H4 (cell line): ENCODE results near the gene TES. TPM values are rescaled to one million over a fixed set of nuclear protein-coding genes. Genes with fewer than 3 reads are reported as not detected.
"Not testable (repeated sequence)": the region's sequence is repeated elsewhere in the genome, so short reads cannot be mapped to it uniquely, and the experiment has no call there.

ENCODE experiments used
- DNase-seq: peaks from one replicate; pipeline ENCODE4 v3.0.0-alpha.2; 2015; ENCODE audit warnings: low spot score
- total RNA-seq: library from RNA; depleted of rRNA; stranded (reverse); fragments of >200 nt; shearing (Covaris generic); gene quantifications from 2 replicates; pipeline ENCODE4 v1.2.3, GENCODE V29; 2014; rRNA removed

TES gene
- total RNA-seq, 1 experiment from 2014 or later: 59.0 TPM

DNA sequence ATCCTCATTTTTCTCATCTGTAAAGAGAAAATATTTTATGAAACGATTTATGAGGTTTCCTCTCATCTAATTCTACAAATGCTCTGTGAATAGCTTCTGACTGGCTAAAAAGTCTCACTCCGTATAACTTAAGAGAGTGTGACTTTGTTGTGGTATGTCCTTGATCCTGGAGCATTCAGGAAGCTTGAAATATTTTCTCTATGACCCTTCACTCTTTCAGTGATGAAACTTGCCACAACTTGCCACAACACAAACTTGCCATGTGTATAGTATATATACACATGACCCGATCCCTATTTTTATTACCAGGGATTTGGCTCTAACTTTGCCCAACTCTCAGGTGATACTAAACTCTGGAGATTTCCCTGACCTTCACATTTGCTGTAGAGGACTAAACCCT, 74.1 kb downstream of the TES start:
- no peak for DNase-seq

- no peak for DNase-seq
Measured at GRCh38 chr7:116285252-116285651, 74.9 kb downstream of the TES start.

- DNase-seq: no peak
Measured at GRCh38 chr7:116290740-116291139, 80.4 kb downstream of the TES start.

DNA sequence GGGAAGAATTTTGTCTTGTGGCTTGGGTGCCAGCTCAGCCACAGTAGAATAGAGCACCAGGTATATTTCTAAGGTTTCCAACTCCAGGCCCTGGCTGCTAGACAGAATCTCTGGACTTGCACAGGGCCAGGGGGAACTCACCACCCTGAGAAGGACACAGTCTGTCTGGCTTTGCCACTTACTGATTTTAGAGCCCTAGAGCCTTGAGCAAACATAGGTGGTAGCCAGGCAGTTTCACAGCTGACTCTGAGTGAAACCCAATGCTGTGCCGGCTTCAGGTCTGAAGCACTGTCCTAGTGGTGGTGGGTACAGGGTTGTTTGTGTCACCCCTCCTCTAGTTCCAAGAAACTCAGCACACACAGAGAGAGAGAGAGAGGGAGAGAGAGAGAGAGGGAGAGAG, 81.6 kb downstream of the TES start:
- no peak for DNase-seq

DNA sequence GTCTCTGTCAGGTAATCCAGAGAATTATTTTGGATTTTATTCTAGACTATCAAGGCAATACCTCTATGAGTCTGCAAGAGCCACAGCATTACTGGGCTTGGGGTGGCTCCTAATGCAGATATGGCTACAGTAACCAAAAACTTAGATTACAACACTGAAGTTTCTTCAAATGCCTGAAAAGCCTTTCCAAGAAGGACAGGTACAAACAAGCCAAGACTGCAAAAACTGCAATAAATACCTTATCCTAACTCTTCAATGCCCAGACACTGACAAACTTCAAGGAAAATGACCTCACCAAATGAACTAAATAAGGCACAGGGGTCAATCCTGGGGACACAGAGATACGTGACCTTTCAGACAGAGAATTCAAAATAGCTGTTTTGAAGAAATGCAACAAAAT, 82.0 kb downstream of the TES start:
- no peak for DNase-seq

DNA sequence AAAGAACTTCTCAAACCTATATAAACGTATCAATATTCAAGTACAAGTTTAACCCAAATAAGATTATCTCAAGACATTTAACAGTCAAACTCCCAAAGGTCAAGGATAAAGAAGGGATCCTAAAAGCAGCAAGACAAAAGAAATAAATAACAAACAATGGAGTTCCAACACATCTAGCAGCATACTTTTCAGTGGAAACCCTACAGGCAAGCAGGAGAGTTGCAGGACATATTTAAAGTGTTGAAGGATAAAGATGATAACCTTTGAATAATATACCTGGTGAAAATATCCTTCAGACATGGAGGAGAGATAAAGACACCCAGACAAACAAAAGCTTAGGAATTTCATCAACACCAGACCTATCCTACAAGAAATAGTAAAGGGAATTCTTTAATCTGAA, 82.8 kb downstream of the TES start:
- DNase-seq: no peak

GRCh38 chr7:116293633-116294032, 83.3 kb downstream of the TES start:
- DNase-seq: no peak

DNA sequence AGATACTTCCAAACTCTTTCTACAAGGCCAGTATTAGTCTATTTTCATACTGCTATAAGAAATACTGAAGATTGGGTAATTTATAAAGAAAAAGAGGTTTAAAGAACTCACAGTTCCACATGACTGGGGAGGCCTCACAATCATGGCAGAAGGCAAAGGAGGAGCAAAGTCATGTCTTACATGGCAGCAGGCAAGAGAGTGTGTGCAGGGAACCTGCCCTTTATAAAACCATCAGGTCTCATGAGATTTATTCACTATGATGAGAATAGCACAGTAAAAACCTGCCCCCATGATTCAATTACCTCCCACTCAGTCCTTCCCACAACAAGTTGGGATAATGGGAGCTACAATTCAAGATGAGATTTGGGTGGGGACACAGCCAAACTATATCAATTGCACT, 85.6 kb downstream of the TES start:
- DNase-seq: not testable (repeated sequence)

DNA sequence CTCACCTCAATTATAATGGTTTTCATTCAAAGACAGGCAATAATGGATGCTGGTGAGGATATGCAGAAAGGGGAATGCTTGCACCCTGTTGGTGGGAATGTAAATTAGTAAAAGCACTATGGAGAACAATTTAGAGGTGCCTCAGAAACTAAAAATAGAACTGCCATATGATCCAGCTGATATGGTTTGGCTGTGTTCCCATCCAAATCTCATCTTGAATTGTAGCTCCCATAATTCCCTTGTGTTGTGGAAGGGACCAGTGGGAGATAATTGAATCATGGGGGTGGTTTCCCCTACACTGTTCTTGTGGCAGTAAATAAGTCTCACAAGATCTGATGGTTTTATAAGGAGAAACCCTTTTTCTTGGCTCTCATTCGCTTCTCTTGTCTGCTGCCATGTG, 87.7 kb downstream of the TES start:
- no peak for DNase-seq

DNA sequence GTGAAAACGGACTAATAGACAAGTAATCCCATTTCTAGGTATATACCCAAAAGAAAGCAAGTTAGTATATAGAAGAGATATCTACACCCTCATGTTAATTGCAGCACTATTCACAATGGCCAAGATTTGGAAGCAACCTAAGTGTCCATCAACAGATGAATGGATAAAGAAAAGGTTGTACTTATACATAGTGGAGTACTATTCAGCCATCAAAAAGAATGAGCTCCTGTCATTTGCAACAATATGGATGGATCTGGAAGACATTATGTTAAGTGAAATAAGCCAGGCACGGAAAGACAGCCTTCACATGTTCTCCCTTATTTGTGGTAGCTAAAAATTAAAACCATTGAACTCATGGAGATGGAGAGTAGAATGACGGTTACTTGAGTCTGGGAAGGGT, 88.2 kb downstream of the TES start:
- no peak for DNase-seq

DNA sequence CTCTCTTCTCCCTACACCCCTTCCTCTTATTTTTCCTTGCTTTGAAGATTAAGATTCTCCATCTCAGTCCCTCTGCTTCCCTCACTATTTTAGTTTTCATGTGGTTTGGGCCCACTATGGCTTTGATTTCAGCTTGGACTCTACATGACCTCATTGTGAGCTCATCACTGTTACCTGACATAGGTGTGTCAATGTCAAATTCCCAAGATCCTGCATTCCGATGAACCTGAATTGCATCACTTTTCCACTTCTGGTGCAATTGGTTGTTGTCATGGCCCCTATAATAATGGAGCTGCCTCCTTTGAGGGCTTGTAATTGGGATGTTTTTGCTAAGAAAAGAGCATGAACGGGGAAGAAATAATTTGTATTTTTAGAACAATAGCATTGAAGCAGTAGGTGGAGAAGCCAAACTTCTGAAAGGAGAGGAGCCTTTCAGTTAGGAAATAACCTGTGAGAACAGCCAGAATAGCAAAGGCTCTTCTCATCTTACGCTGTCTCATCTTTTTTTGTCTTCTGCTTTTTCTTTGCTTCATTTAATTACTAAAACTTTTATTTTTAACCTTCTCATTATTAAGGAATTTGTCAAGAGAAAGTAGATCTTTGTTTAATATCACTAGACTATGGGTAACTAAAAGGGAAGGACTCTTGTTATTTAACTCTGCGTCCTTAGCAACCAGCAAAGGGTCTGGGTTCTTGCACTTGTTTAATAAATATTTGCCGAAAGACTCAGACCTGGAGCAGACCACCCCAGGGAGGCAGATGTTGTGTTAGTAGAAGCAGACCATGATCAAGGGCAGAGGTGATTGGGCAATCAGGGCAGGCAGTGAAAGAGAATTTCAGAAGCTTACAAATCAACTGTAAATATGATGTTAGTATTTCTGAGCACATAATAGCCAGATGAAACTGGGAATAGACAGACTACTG, 95.4 kb downstream of the TES start:
- DNase-seq: no peak

GRCh38 chr7:116306409-116307048, 96.2 kb downstream of the TES start:
- no peak for DNase-seq

- DNase-seq: no peak
Measured at GRCh38 chr7:116307253-116307652, 96.9 kb downstream of the TES start.

Other genes with a start within 250 kb of the TES start
- 0.39 and 0.62 TPM in 2 replicates for gene TFEC, start 179.8 kb upstream of the TES start, total RNA-seq